Measurements from ENCODE around the gene KIRREL3.

KIRREL3 gene

GRCh38 chr11:126815111-126815510, 185.5 kb downstream of the KIRREL3 start:
- H3K27me3 ChIP-seq (ENCODE audit: insufficient read depth, poor library complexity, severe bottlenecking) = peaks cover 4% of the 10 kb centered on the region
- TF ChIP-seq POLR2AphosphoS5 (IDR thresholded peaks at IDR 0.05; ENCODE audit: low read depth) = no peak
- TF ChIP-seq CTCF (IDR thresholded peaks at IDR 0.05; ENCODE audit: insufficient read depth, low read length) = no peak
- TF ChIP-seq SPI1 (IDR thresholded peaks at IDR 0.05; ENCODE audit: borderline replicate concordance, low read depth) = no peak
- TF ChIP-seq REST (IDR thresholded peaks at IDR 0.05; ENCODE audit: insufficient replicate concordance, low read depth) = no peak
- no peak for TF ChIP-seq GABPA (IDR thresholded peaks at IDR 0.05; ENCODE audit: low read depth)
- DNase-seq (ENCODE audit: low read depth in 1 of 2, low spot score in 1 of 2) = no peak
- no peak overlapping the region for H3K4me3 ChIP-seq (replicated peaks; ENCODE audit: insufficient read depth, low read length)
- H3K27ac ChIP-seq (replicated peaks) = no peak overlapping the region

- Histone ChIP-seq H3K4me3 (replicated peaks; ENCODE audit: insufficient read depth, low read length) (no peak overlapping the region), H3K27ac (replicated peaks) (no peak overlapping the region), H3K27me3 (ENCODE audit: insufficient read depth, poor library complexity, severe bottlenecking) (peaks cover 3% of the 10 kb centered on the region)
- no peak for TF ChIP-seq GABPA (IDR thresholded peaks at IDR 0.05; ENCODE audit: low read depth)
- TF ChIP-seq REST (IDR thresholded peaks at IDR 0.05; ENCODE audit: insufficient replicate concordance, low read depth) = no peak
- TF ChIP-seq SPI1 (IDR thresholded peaks at IDR 0.05; ENCODE audit: borderline replicate concordance, low read depth) = no peak
- no peak for TF ChIP-seq POLR2AphosphoS5 (IDR thresholded peaks at IDR 0.05; ENCODE audit: low read depth)
- no peak for TF ChIP-seq CTCF (IDR thresholded peaks at IDR 0.05; ENCODE audit: insufficient read depth, low read length)
- DNase-seq (ENCODE audit: low read depth in 1 of 2, low spot score in 1 of 2) = no peak
Observed at GRCh38 chr11:126810776-126811175, 189.8 kb downstream of the KIRREL3 start.

- no peak for DNase-seq (ENCODE audit: low read depth in 1 of 2, low spot score in 1 of 2)
- no peak for TF ChIP-seq POLR2AphosphoS5 (IDR thresholded peaks at IDR 0.05; ENCODE audit: low read depth)
- no peak for TF ChIP-seq GABPA (IDR thresholded peaks at IDR 0.05; ENCODE audit: low read depth)
- TF ChIP-seq REST (IDR thresholded peaks at IDR 0.05; ENCODE audit: insufficient replicate concordance, low read depth) = no peak
- no peak for TF ChIP-seq CTCF (IDR thresholded peaks at IDR 0.05; ENCODE audit: insufficient read depth, low read length)
- TF ChIP-seq SPI1 (IDR thresholded peaks at IDR 0.05; ENCODE audit: borderline replicate concordance, low read depth) = no peak
- Histone ChIP-seq H3K27me3 (ENCODE audit: insufficient read depth, poor library complexity, severe bottlenecking) (peaks cover 3% of the 10 kb centered on the region), H3K27ac (replicated peaks) (no peak overlapping the region), H3K4me3 (replicated peaks; ENCODE audit: insufficient read depth, low read length) (no peak overlapping the region)
Observed at GRCh38 chr11:126809514-126810289, 190.9 kb downstream of the KIRREL3 start.

Data from HL-60 (cell line).